Measurements from ENCODE around the gene TEX261. TPM values are rescaled to one million over a fixed set of nuclear protein-coding genes. Genes with fewer than 3 reads are reported as not detected.

The TEX261 gene
- polyA plus RNA-seq, 5 donors, result 50.9 to 63.9 (median 56.9) TPM

GRCh38 chr2:70983506-70984227 lies 11.0 kb downstream of the TEX261 start:
- DNase-seq, result no peak

- DNase-seq, result no peak
Observed at GRCh38 chr2:70982971-70983370, 11.7 kb downstream of the TEX261 start.

- no peak for DNase-seq
Observed at GRCh38 chr2:70981866-70982810, 12.5 kb downstream of the TEX261 start.

GRCh38 chr2:70981421-70981820 lies 13.3 kb downstream of the TEX261 start:
- no peak for DNase-seq

GRCh38 chr2:70979626-70980025 lies 15.0 kb downstream of the TEX261 start:
- no peak for DNase-seq

GRCh38 chr2:70979180-70979488 lies 15.5 kb downstream of the TEX261 start:
- no peak for DNase-seq

- DNase-seq, result peak; percentile 55 to 64
Observed at GRCh38 chr2:70978341-70979179, 16.1 kb downstream of the TEX261 start, which contains the start of gene ANKRD53. Gene ANKRD53, plus strand, starts transcription at chr2:70978630. Its CDS starts 16 bp downstream, at chr2:70978646.

- DNase-seq, result peak; percentile 47 to 64
Observed at GRCh38 chr2:70977605-70978205, 17.0 kb downstream of the TEX261 start.

- no peak for DNase-seq
Observed at GRCh38 chr2:70975237-70975636, 19.4 kb downstream of the TEX261 start.

- DNase-seq, result no peak
Observed at GRCh38 chr2:70974592-70974991, 20.1 kb downstream of the TEX261 start.

GRCh38 chr2:70967189-70967588 lies 27.5 kb downstream of the TEX261 start:
- DNase-seq, result no peak

GRCh38 chr2:70966681-70967080 lies 28.0 kb downstream of the TEX261 start:
- no peak for DNase-seq

GRCh38 chr2:70965506-70965905 lies 29.2 kb downstream of the TEX261 start:
- no peak for DNase-seq

GRCh38 chr2:70964596-70965386 lies 29.9 kb downstream of the TEX261 start:
- peak in 1 of 2 donors; percentile 48 for DNase-seq

GRCh38 chr2:70964133-70964532 lies 30.5 kb downstream of the TEX261 start:
- DNase-seq, result no peak

- DNase-seq, result no peak
Observed at GRCh38 chr2:70962885-70963878, 31.5 kb downstream of the TEX261 start.

GRCh38 chr2:70962211-70962884 lies 32.3 kb downstream of the TEX261 start:
- DNase-seq, result no peak

GRCh38 chr2:70961648-70961994 lies 33.1 kb downstream of the TEX261 start:
- no peak for DNase-seq
